Measurements from ENCODE around the gene IQCK. TPM values are rescaled to one million over a fixed set of nuclear protein-coding genes. Genes with fewer than 3 reads are reported as not detected.

IQCK gene
- total RNA-seq, 4 donors from 2014 or later, result 49.7 to 103 (median 94.2) TPM

- intact Hi-C loops (cut with DNase I), result no loop called here
- no peak for TF ChIP-seq POLR2A (IDR thresholded peaks at IDR 0.05)
- no peak for TF ChIP-seq CTCF (IDR thresholded peaks at IDR 0.05)
- Histone ChIP-seq H3K4me1 (peaks cover 16 to 27% of the 10 kb centered on the region in 2 donors), H3K9me3 (no peaks in the 10 kb centered on the region), H3K36me3 (no peaks in the 10 kb centered on the region), H3K27me3 (no peaks in the 10 kb centered on the region), H3K4me3 (replicated peaks in 1 of 3) (no peak overlapping the region), H3K27ac (no peak overlapping the region)
- DNase-seq, result no peak
- WGBS, 2 donors, result 93 to 96% methylated on average over 3 of the region's 3 CpGs
Measured at GRCh38 chr16:19755268-19755667, 37.2 kb downstream of the IQCK start.

- TF ChIP-seq POLR2A (IDR thresholded peaks at IDR 0.05), result no peak
- no peak for TF ChIP-seq CTCF (IDR thresholded peaks at IDR 0.05)
- Histone ChIP-seq H3K9me3 (no peaks in the 10 kb centered on the region), H3K27me3 (no peaks in the 10 kb centered on the region), H3K4me1 (peaks cover 5 to 13% of the 10 kb centered on the region in 2 donors), H3K4me3 (replicated peaks in 1 of 3) (no peak overlapping the region), H3K36me3 (no peaks in the 10 kb centered on the region), H3K27ac (no peak overlapping the region)
- WGBS, 2 donors, result 92 to 94% methylated on average over 5 of the region's 5 CpGs
- DNase-seq, result no peak
- intact Hi-C loops (cut with DNase I), result no loop called here
Measured at GRCh38 chr16:19757026-19757425, 39.0 kb downstream of the IQCK start.

- WGBS, 2 donors, result 85 to 89% methylated on average over 8 of the region's 8 CpGs
- Histone ChIP-seq H3K27me3 (no peaks in the 10 kb centered on the region), H3K27ac (no peak overlapping the region), H3K36me3 (no peaks in the 10 kb centered on the region), H3K4me3 (replicated peaks in 1 of 3) (no peak overlapping the region), H3K4me1 (peaks cover 0 to 3% of the 10 kb centered on the region in 2 donors), H3K9me3 (no peaks in the 10 kb centered on the region)
- TF ChIP-seq POLR2A (IDR thresholded peaks at IDR 0.05), result no peak
- no peak for TF ChIP-seq CTCF (IDR thresholded peaks at IDR 0.05)
- DNase-seq, result no peak
- intact Hi-C loops (cut with DNase I), result no loop called here
Measured at GRCh38 chr16:19757762-19758595, 39.9 kb downstream of the IQCK start.

- Histone ChIP-seq H3K9me3 (no peaks in the 10 kb centered on the region), H3K36me3 (no peaks in the 10 kb centered on the region), H3K27ac (no peak overlapping the region), H3K4me1 (no peaks in the 10 kb centered on the region), H3K4me3 (replicated peaks in 1 of 3) (no peak overlapping the region), H3K27me3 (no peaks in the 10 kb centered on the region)
- no peak for TF ChIP-seq CTCF (IDR thresholded peaks at IDR 0.05)
- TF ChIP-seq POLR2A (IDR thresholded peaks at IDR 0.05), result no peak
- no peak for DNase-seq
- intact Hi-C loops (cut with DNase I), result no loop called here
- WGBS, 2 donors, result 91 to 93% methylated on average over 7 of the region's 7 CpGs
Measured at GRCh38 chr16:19760356-19761060, 42.4 kb downstream of the IQCK start.

Measured in thyroid gland (tissue), 4 donors.